Activated T-helper 1 cell treated with anti-CD3 and anti-CD28 coated beads, Interleukin-2, amount 50 U/mL, for 16 hours (primary cell): Measurements from ENCODE around the gene KIF1A.
"Not testable (repeated sequence)": the region's sequence is repeated elsewhere in the genome, so short reads cannot be mapped to it uniquely, and the experiment has no call there.

Source experiments
- DNase-seq, 2 donors: peaks; one replicate each; pipeline ENCODE4 v3.0.0-alpha.2; 2020; ENCODE audit warnings: low read depth in 1 of 2, low spot score in 1 of 2

KIF1A gene

GRCh38 chr2:240687741-240688552 is 132.1 kb downstream of the KIF1A start:
- no peak for DNase-seq

DNA sequence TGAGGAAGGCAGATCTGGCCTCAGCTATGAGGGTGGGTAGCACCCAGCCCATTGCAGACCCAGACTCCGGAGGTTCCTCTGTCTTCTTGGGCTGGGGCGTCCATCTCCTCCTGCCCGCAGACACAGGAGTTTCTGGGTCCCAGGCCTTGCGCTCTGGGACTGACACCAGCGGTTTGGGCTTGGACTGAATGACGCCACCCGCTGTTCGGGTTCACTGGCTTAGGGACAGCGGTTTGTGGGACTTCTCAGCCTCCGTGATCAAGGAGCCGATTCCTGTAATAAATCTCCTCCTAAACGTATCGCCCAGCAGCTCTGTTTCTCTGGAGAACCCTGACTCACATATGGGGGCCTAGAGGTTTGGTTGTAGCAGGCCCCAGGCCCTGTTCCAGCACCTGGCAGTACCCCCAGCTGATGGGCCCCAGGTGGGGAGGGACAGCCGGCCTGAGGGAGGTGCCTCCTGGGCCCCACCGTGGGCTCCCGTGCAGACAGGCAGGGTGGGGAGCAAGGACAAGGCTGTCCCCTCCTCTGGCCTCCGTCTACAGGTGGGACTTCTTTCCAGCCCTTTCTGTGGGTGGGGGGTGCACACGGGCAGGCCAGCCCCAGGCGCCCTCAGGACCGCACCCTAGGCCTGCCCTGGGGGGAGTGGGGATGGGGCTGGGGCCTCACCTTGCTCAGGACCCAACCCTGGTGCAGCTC is 132.8 kb downstream of the KIF1A start:
- no peak for DNase-seq

GRCh38 chr2:240686460-240686859 is 133.6 kb downstream of the KIF1A start:
- no peak for DNase-seq

DNA sequence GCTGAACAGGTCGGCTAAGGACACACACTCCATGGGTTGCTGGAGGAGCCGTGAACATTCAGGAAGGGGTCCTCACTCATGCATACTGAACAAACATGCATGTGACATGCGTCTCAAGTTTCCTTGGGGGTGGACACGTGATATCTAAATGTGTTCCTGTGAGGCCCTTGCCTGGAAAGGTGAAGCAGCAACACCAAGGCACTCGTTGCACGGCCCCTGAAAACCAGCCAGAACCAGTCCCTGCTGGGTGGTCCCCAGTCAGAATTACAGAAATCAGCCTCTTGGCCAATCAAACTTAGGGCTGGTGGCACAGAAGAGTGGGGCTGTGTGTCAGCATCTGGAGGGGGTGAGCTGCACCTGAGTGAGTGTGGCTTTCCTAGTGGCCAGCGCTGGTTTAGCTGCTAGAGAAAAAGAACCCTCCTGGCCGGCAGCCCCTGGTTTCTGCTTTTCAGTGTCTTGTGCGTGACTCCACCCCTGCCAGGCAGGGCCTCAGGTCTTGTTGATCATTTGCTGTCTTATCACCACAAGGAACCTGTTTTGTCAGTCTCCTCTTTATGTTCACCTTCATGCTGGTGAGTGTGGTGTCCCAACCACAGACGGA is 134.1 kb downstream of the KIF1A start:
- DNase-seq: no peak

DNA sequence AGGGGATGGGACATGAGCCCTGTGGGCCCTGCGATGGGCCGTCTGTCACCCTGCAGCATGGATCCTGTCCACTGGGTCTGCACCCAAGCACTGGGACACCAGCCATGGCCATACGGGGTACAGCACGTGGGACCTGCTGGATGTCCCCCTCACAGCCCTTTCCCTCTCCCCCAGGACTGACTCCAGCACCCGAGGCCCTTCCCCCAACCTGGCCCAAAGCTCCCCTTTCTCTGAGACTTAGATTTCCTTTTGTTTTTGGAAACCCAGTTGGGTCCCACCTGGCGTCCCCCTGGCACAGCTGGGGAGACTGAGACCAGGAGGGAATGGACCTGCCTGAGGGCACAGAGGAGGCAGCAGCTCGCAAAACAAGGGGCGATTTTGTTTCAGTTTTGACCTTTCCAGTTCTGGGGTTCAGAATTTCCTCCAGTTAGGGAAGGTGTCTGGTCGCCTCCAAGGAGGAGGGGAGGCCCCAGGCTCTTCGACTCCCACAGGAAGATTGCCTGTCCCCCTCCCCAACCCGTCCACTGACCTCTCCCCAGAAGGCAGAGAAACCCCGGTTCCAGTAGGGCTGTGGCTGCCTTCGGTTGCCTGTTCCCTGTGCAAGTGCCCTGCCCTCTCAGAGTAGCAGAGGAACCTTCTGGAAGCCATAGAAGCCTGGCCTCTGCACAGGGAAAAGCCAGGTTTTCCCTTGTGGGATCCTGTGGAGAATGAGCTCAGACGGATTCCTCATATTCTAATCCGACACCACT is 135.9 kb downstream of the KIF1A start:
- not testable (repeated sequence) for DNase-seq

DNA sequence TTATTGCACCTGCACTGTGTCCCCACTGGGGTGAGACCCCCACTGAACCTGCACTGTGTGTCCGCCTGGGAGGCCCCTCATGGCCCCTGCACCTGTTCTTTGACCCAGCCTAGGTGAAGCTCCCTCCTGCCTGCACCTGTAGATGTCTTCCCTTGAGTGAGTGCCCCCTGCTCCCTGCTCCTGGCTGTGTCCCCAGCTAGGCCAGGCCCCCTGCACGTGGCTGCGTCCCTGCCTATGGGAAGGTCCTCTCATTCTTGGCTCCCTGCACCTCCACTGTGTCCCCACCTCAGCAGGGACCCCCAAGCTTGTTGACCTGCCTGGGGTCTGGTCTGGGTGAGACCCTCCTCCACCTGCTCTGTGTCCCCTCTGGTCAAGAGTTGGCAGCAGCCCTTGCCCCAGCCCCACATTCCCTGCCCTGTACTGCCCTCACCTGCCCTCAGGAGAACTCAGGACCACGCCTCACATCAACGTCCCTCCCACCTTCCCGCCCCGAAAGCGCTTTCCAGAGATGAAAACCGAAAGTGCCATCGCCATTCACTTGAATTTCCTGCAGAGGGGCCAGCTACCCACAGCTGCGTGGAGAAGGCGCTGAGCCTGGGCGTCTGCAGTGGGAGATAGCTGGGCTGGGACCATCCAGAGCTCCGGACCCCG is 136.6 kb downstream of the KIF1A start:
- DNase-seq: not testable (repeated sequence)

DNA sequence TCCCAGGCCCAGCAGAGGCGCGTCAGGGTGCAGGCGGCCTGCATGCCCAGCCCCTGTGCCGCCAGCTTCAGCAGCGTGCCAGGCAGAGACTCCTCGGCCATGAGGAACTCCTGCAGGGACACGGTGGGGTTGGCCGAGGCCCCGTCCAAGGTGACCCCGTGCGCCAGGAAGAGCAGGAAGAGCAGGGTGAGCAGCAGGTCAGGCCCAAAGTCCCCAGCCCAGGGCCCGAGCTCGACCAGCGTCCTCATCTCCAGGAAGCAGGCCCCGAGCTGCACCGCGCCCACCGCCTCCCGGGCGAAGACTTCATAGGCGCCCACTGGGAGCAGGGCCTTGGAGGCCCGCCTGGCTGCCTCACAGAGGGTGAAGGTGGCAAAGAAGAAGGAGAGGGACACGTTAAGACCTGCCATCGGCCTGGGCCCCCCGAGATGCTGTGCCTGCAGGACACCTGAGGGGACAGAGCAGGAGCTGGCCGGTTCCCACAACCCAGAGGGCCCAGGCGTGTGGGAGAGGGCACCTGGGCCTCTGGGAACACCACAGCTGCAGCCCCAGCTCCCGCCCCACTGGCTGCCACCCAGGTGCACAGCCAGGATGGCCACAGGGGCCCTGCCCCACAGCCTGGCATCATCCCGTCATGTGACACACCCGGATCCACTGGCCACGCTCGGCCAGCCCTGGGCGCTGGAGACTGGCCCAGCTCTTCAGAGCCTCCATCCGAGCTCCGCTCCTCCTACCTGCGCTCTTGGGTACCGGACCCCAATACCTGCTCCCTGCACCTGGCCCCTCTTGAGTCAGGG is 137.4 kb downstream of the KIF1A start, which contains the start of gene AQP12B:
TSS of gene AQP12B (minus strand) at position 455 of the 794 bp plus-strand sequence. CDS start at position 407, 48 bp downstream.
- DNase-seq: not testable (repeated sequence)

GRCh38 chr2:240680185-240680584 is 139.8 kb downstream of the KIF1A start:
- not testable (repeated sequence) for DNase-seq

GRCh38 chr2:240678909-240679308 is 141.1 kb downstream of the KIF1A start:
- not testable (repeated sequence) for DNase-seq

DNA sequence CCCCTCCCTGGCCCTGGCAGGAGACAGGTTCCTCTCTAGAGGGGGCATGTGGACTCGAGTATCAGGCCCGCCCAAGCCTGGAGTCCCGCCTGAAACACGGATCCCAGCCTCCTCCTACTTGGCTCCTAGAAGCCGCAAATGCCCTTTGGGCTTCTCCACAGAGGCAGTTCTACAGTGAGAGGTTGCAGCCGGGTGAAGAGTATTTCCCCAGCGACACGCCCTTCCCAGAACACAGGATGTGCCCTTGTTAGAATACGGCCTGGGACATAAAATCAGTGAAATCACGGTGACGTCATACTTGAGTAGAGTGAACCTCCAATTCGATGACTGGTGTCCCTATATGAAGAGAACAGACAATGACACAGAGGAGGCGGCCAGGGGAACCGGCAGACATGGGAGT is 142.0 kb downstream of the KIF1A start:
- not testable (repeated sequence) for DNase-seq

DNA sequence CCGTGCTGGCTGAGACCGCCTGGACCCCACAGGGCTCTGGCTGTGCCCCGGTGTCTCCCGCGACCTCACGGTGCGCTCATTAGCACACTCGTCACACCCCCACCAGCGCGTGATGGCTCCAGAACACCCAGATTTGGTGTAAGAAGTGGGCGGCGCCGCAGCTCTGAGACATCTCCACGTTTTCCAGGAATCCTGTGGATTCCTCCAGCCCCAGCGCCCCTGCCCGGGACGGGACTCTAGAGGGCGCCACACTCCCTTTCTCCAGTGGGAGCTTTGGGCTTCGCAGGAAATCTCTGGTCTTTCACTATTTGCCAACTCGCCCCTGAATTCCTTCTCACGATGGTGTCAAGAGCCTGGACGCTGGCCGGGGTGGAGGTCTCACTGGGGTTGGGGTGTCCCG is 144.7 kb downstream of the KIF1A start:
- DNase-seq: not testable (repeated sequence)

DNA sequence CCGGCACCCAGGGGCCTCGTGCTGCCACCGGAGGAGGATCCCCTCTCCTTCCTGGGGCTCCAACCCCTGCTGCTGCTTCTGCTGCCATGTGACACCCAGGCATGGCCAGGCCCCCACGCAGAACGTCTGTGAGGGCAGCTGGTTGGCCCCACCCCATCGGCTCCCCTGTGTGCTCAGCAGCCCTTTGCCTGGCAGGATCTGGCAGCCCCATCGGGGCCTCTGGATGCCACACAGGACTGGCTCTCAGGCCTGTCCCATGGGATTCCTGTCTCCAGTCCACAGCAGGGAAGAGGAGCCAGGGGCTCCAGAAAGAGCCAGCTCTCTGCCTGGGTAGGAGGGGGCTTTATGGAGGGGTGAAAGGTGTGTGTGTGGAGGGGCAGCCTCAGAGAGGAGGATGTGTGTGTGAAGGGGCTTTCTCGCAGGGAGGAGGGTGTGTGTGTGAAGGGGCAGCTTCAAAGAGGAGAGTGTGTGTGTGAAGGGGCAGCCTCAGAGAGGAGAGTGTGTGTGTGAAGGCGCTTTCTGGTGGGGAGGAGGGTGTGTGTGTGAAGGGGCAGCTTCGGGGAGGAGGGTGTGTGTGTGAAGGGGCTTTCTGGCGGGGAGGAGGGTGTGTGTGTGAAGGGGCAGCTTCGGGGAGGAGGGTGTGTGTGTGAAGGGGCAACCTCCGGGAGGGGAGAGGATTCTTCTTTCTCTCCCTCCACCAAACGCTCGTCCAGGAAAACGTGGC is 145.4 kb downstream of the KIF1A start:
- DNase-seq: not testable (repeated sequence)

DNA sequence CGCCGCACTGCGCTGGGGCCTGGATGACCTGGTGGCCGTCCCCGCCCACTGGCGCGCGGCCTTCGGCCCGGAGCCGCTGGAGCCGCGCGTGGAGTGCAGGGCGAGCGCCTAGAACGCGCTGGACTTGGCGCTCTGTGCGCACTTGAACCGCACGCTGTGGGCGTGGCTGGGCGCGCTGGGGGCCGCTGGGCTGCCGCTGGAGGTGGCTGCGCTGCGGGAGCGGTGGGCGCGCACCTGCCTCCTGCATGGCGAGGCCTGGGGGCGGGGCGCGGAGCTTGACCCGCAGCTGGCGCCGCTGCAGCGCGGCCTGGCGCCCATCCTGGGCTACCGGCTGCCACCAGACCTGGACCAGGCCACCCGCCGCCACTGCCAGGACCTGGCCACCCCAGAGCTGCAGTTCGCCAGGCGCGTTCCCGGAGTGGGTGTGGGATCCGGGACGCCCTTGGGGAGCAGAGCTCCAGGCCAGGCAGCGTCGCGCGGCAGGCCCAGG is 147.3 kb downstream of the KIF1A start:
- DNase-seq: no peak

- no peak for DNase-seq
These were observed 147.8 kb downstream of the KIF1A start for GRCh38 chr2:240672076-240672700.

- DNase-seq: no peak
These were observed 149.1 kb downstream of the KIF1A start for GRCh38 chr2:240670950-240671349.

DNA sequence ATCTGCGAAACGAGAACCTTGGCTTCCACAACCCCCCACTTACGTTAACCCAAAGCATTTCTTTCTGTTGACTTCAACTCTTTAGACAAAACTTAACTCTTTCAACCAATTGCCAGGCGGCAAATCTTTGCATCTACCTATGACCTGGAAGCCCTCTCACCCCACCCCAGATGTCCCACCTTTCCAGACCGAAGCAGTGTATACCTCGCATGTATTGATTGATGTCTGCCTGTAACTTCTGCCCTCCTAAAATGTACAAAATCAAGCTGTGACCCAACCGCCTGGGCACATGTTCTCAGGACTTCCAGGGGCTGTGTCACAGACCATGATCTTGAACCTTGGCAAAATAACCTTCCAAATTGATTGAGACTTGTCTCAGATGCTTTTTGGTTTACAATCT is 149.6 kb downstream of the KIF1A start:
- no peak for DNase-seq

DNA sequence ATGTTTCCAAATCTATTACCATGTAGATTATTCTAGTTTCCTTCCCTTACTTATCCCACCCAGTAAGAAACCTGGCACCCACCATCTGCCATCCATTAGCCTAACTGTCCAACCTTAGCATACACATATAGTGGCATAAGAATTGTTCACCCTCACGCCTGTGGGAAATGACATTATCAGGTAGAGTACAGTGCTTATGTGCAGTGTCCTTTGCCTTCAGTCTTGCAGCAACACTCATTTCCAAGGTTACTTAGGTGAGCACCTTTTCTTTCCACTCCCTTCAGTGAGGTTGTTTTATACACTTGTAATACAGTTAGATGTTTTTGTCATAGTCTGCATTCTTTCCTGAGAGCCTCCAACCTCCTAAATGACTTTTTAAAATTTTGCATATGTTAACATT is 155.4 kb downstream of the KIF1A start:
- no peak for DNase-seq
